HT-29 (cell line): Measurements from ENCODE around the gene MEGF11. TPM values are rescaled to one million over a fixed set of nuclear protein-coding genes. Genes with fewer than 3 reads are reported as not detected.

Experiments
- DNase-seq: peaks from one replicate; pipeline ENCODE4 v3.0.0-alpha.2; 2015; ENCODE audit warnings: low spot score
- total RNA-seq: library from RNA; depleted of rRNA; stranded (reverse); fragments of >200 nt; shearing (Covaris generic); gene quantifications from 2 replicates; pipeline ENCODE4 v1.2.3, GENCODE V29; 2014

Gene MEGF11
- total RNA-seq, 1 experiment from 2014 or later: 0.51 TPM

GRCh38 chr15:66094331-66094730 lies 159.2 kb downstream of the MEGF11 start:
- no peak for DNase-seq

GRCh38 chr15:66092053-66093016 lies 161.2 kb downstream of the MEGF11 start:
- DNase-seq: no peak

GRCh38 chr15:66089509-66089908 lies 164.0 kb downstream of the MEGF11 start:
- no peak for DNase-seq

- no peak for DNase-seq
These were observed 164.5 kb downstream of the MEGF11 start for GRCh38 chr15:66089049-66089448.

- peak; percentile 40 for DNase-seq
These were observed 168.4 kb downstream of the MEGF11 start for GRCh38 chr15:66085128-66085527.

- no peak for DNase-seq
These were observed 168.8 kb downstream of the MEGF11 start for GRCh38 chr15:66084704-66085103.

- peak; percentile 52 for DNase-seq
These were observed 172.7 kb downstream of the MEGF11 start for GRCh38 chr15:66080717-66081398.

- no peak for DNase-seq
These were observed 174.6 kb downstream of the MEGF11 start for GRCh38 chr15:66078929-66079275.

- no peak for DNase-seq
These were observed 175.2 kb downstream of the MEGF11 start for GRCh38 chr15:66078196-66078928.

- DNase-seq: no peak
These were observed 176.3 kb downstream of the MEGF11 start for GRCh38 chr15:66077320-66077663.

- DNase-seq: no peak
These were observed 176.8 kb downstream of the MEGF11 start for GRCh38 chr15:66076591-66077319.

- no peak for DNase-seq
These were observed 177.6 kb downstream of the MEGF11 start for GRCh38 chr15:66075947-66076346.

GRCh38 chr15:66072616-66073361 lies 180.8 kb downstream of the MEGF11 start:
- no peak for DNase-seq

GRCh38 chr15:66071921-66072295 lies 181.6 kb downstream of the MEGF11 start:
- DNase-seq: no peak

GRCh38 chr15:66071160-66071920 lies 182.2 kb downstream of the MEGF11 start:
- no peak for DNase-seq

- peak; percentile 17 for DNase-seq
These were observed 183.2 kb downstream of the MEGF11 start for GRCh38 chr15:66070220-66070934.

- no peak for DNase-seq
These were observed 183.8 kb downstream of the MEGF11 start for GRCh38 chr15:66069751-66070150.

GRCh38 chr15:66068801-66069200 lies 184.7 kb downstream of the MEGF11 start:
- DNase-seq: no peak

- DNase-seq: no peak
These were observed 185.9 kb downstream of the MEGF11 start for GRCh38 chr15:66067687-66068086.
